Fibroblast of lung (primary cell): ENCODE results near the gene PKHD1. TPM values are rescaled to one million over a fixed set of nuclear protein-coding genes. Genes with fewer than 3 reads are reported as not detected.
"Not testable (repeated sequence)": the region's sequence is repeated elsewhere in the genome, so short reads cannot be mapped to it uniquely, and the experiment has no call there.

Source experiments
- DNase-seq, 2 donors: peaks; one replicate each; pipeline versions ENCODE4 v3.0.0 to v3.0.0-alpha.2; 2010; ENCODE audit warnings: low read depth in 2 of 2
- H2AFZ ChIP-seq: 2 replicates; pipeline ENCODE4 v1.5.1; 2012; ENCODE audit warnings: low read length, control low read depth, inconsistent platforms
- H3K27ac ChIP-seq: 2 replicates; pipeline ENCODE4 v1.5.1; 2011; ENCODE audit warnings: low read length, control low read depth; ENCODE audit not compliant: insufficient read depth
- H3K27me3 ChIP-seq: 2 replicates; pipeline ENCODE4 v1.5.1; 2011; ENCODE audit warnings: mild to moderate bottlenecking, low read length; ENCODE audit not compliant: control insufficient read depth, insufficient read depth
- H3K36me3 ChIP-seq: 2 replicates; pipeline ENCODE4 v1.5.1; 2011; ENCODE audit warnings: low read length; ENCODE audit not compliant: control insufficient read depth, insufficient read depth
- H3K4me1 ChIP-seq: 2 replicates; pipeline ENCODE4 v1.5.1; 2011; ENCODE audit warnings: low read length; ENCODE audit not compliant: control insufficient read depth, insufficient read depth; ENCODE audit errors: extremely low read depth
- H3K4me2 ChIP-seq: 2 replicates; pipeline ENCODE4 v1.5.1; 2011; ENCODE audit warnings: low read length, control low read depth; ENCODE audit not compliant: insufficient read depth; ENCODE audit errors: extremely low read depth
- H3K4me3 ChIP-seq, 4 experiments: fragments of 200-600 bp in 1 of 4; sonication (generic) in 1 of 4; replicated peaks in 1 of 4; 2 replicates each; pipeline ENCODE4 v1.5.1; 2011 to 2016; ENCODE audit warnings: low read length in 4 of 4, low read depth in 3 of 4, mild to moderate bottlenecking in 3 of 4, control low read depth in 2 of 4, inconsistent platforms in 1 of 4, mixed read lengths in 1 of 4; ENCODE audit not compliant: insufficient read depth in 1 of 4; ENCODE audit errors: control extremely low read depth in 1 of 4
- H3K79me2 ChIP-seq: 2 replicates; pipeline ENCODE4 v1.5.1; 2012; ENCODE audit warnings: mild to moderate bottlenecking, low read length, inconsistent platforms; ENCODE audit not compliant: control insufficient read depth, insufficient read depth
- H3K9ac ChIP-seq: 2 replicates; pipeline ENCODE4 v1.5.1; 2011; ENCODE audit warnings: mild to moderate bottlenecking, low read length, control low read depth; ENCODE audit not compliant: insufficient read depth
- H3K9me3 ChIP-seq: 2 replicates; pipeline ENCODE4 v1.5.1; 2012; ENCODE audit warnings: low read depth, low read length; ENCODE audit not compliant: control insufficient read depth, insufficient read depth
- H4K20me1 ChIP-seq: 2 replicates; pipeline ENCODE4 v1.5.1; 2011; ENCODE audit warnings: low read length; ENCODE audit not compliant: control insufficient read depth, insufficient read depth; ENCODE audit errors: extremely low read depth
- CTCF ChIP-seq, 2 donors: IDR thresholded peaks in 1 of 2; conservative IDR thresholded peaks in 1 of 2; 1 replicate in 1 of 2; 2 replicates in 1 of 2; pipeline ENCODE4 v1.5.1; 2011 to 2012; ENCODE audit warnings: low read length in 2 of 2, control low read depth in 1 of 2, inconsistent platforms in 1 of 2, low read depth in 1 of 2, mild to moderate bottlenecking in 1 of 2
- EZH2 ChIP-seq: IDR thresholded peaks from 2 replicates; pipeline ENCODE4 v1.5.1; 2012; ENCODE audit warnings: low read length, control low read depth, mild to moderate bottlenecking; ENCODE audit errors: missing control alignments
- polyA plus RNA-seq, 2 donors: library from polyadenylated mRNA; depleted of rRNA in 1 of 2; stranded (reverse) in 1 of 2; unstranded in 1 of 2; fragments of >200 nt; gene quantifications; 2 replicates each; pipeline ENCODE4 v1.2.1, GENCODE V29; 2011 to 2012; ENCODE audit warnings: missing spikeins in 1 of 2
- total RNA-seq: library from RNA; depleted of rRNA; stranded (reverse); fragments of >200 nt; gene quantifications from 2 replicates; pipeline ENCODE4 v1.2.1, GENCODE V29; 2014

PKHD1 gene
- total and polyA plus RNA-seq, 2 donors (not counting 1 experiment from before 2014, with no cell fraction given) = not detected

DNA sequence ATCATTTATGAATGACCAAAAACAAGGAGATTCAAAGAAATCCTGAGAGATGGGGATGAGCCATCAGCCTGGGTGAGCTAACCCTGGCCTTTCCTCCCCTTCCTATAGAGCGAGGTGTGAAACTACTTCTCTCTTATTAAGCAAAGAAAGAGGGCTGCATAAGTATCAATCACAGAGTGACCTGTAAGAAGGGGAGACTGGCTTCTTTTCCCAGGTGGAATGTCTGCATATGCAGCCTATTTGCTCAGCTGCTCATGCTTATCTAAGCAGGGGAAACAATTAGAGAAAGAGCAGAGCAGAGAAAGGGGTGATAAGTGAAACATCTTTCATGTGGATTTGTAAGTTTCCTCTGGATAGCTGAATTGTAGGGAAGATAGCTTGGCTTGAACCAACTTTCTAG is 160.0 kb downstream of the PKHD1 start:
- H3K9me3 ChIP-seq = no peaks in the 10 kb centered on the region
- H2AFZ ChIP-seq = no peak overlapping the region

DNA sequence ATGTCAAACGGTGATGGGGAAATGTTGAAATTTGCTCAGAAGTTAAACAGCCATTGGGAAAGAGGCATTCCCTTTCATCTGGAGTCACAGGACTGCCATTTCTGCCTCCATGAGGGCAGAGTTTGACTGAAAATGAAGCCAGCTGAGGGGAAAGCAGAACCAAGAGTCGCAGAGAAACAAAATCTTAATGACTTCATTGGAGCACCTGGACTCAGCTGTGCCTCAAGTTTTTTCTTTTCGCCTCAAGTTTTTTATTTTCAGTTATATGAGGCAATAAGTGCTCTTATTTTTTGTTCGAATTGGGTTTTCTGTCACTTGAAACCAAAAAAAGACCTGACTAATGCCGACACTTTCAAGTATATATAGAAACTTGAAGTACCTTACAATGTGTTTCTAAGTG is 161.3 kb downstream of the PKHD1 start:
- no peak overlapping the region for H3K27ac ChIP-seq
- no peaks in the 10 kb centered on the region for H3K27me3 ChIP-seq
- no peaks in the 10 kb centered on the region for H3K79me2 ChIP-seq
- no peaks in the 10 kb centered on the region for H3K4me1 ChIP-seq
- no peak for DNase-seq
- H3K4me2 ChIP-seq = no peak overlapping the region
- H2AFZ ChIP-seq = no peak overlapping the region
- H3K9me3 ChIP-seq = no peaks in the 10 kb centered on the region
- TF ChIP-seq EZH2 (no peak), CTCF (conservative IDR thresholded peaks at IDR 0.05 in 1 of 2, IDR thresholded peaks at IDR 0.05 in 1 of 2; ENCODE audit: low read depth in 1 of 2, low read length in 2 of 2) (no peak)
- H3K36me3 ChIP-seq = no peaks in the 10 kb centered on the region
- no peak overlapping the region for H3K9ac ChIP-seq
- H3K4me3 ChIP-seq = no peak overlapping the region
- no peaks in the 10 kb centered on the region for H4K20me1 ChIP-seq

More for the DNA sequence above, 160.0 kb downstream of the PKHD1 start:
- Histone ChIP-seq H3K4me2 (no peak overlapping the region), H3K27me3 (no peaks in the 10 kb centered on the region), H4K20me1 (no peaks in the 10 kb centered on the region), H3K9ac (no peak overlapping the region), H3K27ac (no peak overlapping the region), H3K36me3 (no peaks in the 10 kb centered on the region), H3K4me1 (no peaks in the 10 kb centered on the region), H3K4me3 (no peak overlapping the region), H3K79me2 (no peaks in the 10 kb centered on the region)
- TF ChIP-seq CTCF (conservative IDR thresholded peaks at IDR 0.05 in 1 of 2, IDR thresholded peaks at IDR 0.05 in 1 of 2; ENCODE audit: low read depth in 1 of 2, low read length in 2 of 2) (no peak), EZH2 (no peak)
- no peak for DNase-seq

GRCh38 chr6:51922479-51922878 is 164.9 kb downstream of the PKHD1 start:
- H3K9ac ChIP-seq, H3K4me1 ChIP-seq, H3K4me3 ChIP-seq, H3K79me2 ChIP-seq, H3K27me3 ChIP-seq, H4K20me1 ChIP-seq, H3K4me2 ChIP-seq, H3K27ac ChIP-seq, H3K9me3 ChIP-seq, H3K36me3 ChIP-seq, H2AFZ ChIP-seq, DNase-seq: not testable (repeated sequence)

DNA sequence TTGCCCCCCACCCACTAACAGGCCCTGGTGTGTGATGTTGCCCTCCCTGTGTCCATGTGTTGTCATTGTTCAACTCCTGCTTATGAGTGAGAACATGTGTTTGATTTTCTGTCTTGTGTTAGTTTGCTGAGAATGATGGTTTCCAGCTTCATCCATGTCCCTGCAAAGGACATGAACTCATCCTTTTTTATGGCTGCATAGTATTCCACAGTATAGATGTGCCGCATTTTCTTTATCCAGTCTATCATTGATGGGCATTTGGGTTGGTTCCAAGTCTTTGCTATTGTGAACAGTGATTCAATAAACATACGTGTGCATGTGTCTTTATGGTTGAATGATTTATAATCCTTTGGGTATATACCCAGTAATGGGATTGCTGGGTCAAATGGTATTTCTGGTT is 169.1 kb downstream of the PKHD1 start:
- H3K27me3 ChIP-seq, H4K20me1 ChIP-seq, DNase-seq, H3K4me2 ChIP-seq, H3K4me3 ChIP-seq, H3K27ac ChIP-seq, H3K9me3 ChIP-seq, H3K79me2 ChIP-seq, H3K36me3 ChIP-seq, H2AFZ ChIP-seq, H3K4me1 ChIP-seq, H3K9ac ChIP-seq: not testable (repeated sequence)
